ENCODE results near the gene RERE. TPM values are rescaled to one million over a fixed set of nuclear protein-coding genes. Genes with fewer than 3 reads are reported as not detected.

The RERE gene
- total and polyA plus RNA-seq, 12 donors = 33.4 to 146 (median 72.7) TPM

GRCh38 chr1:8545078-8545477 is 272.4 kb downstream of the RERE start:
- no peaks in the 10 kb centered on the region for H3K9me3 ChIP-seq (replicated peaks in 1 of 3)
- no peak overlapping the region for H3K4me3 ChIP-seq
- TF ChIP-seq CTCF (IDR thresholded peaks at IDR 0.05) (no peak), POLR2A (IDR thresholded peaks at IDR 0.05) (no peak)
- no peak overlapping the region for H3K27ac ChIP-seq
- intact Hi-C loops (cut with DNase I) = no loop called here
- no peak for DNase-seq
- H3K4me1 ChIP-seq (replicated peaks in 1 of 2) = peaks cover 0 to 10% of the 10 kb centered on the region in 2 donors
- 84 to 94% (median 89%) methylated on average over 6 of the region's 6 CpGs for WGBS, 4 donors
- H3K36me3 ChIP-seq (replicated peaks in 1 of 2) = no peaks in the 10 kb centered on the region
- no peaks in the 10 kb centered on the region for H3K27me3 ChIP-seq

DNA sequence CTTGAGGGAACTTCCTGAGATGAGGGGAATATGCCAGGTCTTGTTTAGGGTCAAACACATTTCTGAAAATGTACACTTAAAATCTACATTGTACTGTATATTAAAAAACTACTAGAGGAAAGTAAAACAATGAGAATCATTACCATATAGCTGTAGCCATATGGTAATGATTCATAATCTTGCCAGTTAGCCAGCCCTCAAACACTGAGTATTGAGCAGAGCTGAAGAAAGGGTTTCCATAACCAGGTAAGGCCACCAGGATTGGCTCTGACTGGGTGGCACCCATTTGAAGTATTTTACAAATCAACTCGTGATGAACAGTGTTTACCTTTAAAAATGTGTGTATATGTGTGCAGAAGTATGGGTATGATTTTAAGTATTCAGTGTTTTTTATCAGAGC is 272.8 kb downstream of the RERE start:
- intact Hi-C loops (cut with DNase I) = no loop called here

DNA sequence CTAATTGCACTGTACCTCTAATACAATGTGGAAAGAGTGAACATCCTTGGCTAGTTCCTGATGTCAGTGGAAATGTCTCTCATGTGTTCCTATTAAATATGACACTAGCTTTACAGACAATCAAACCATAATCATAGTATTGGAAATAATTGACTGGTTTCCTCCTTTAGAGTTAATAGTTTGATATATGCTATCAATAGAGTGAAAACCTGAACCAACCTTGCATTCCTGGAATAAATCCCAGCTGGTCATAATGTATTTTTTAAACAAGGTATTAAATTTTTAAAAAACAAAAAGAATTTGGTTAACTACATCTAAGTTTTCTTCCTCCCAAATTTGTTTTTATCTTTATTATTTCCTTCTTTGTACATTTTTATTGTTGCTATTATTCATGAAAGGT is 273.5 kb downstream of the RERE start:
- H3K4me1 ChIP-seq (replicated peaks in 1 of 2) = peaks cover 0 to 3% of the 10 kb centered on the region in 2 donors
- DNase-seq = no peak
- no peaks in the 10 kb centered on the region for H3K9me3 ChIP-seq (replicated peaks in 1 of 3)
- intact Hi-C loops (cut with DNase I) = no loop called here
- no peaks in the 10 kb centered on the region for H3K27me3 ChIP-seq
- TF ChIP-seq POLR2A (IDR thresholded peaks at IDR 0.05) = no peak
- H3K27ac ChIP-seq = no peak overlapping the region
- H3K36me3 ChIP-seq (replicated peaks in 1 of 2) = no peaks in the 10 kb centered on the region
- no peak overlapping the region for H3K4me3 ChIP-seq

More for the DNA sequence above, 272.8 kb downstream of the RERE start:
- H3K27ac ChIP-seq = no peak overlapping the region
- H3K27me3 ChIP-seq = no peaks in the 10 kb centered on the region
- DNase-seq = no peak
- 86 to 100% (median 93%) methylated on average over 1 of the region's 1 CpG for WGBS, 4 donors
- TF ChIP-seq CTCF (IDR thresholded peaks at IDR 0.05) (no peak), POLR2A (IDR thresholded peaks at IDR 0.05) (no peak)
- H3K4me3 ChIP-seq = no peak overlapping the region
- H3K9me3 ChIP-seq (replicated peaks in 1 of 3) = no peaks in the 10 kb centered on the region
- H3K36me3 ChIP-seq (replicated peaks in 1 of 2) = no peaks in the 10 kb centered on the region
- peaks cover 0 to 6% of the 10 kb centered on the region in 2 donors for H3K4me1 ChIP-seq (replicated peaks in 1 of 2)

DNA sequence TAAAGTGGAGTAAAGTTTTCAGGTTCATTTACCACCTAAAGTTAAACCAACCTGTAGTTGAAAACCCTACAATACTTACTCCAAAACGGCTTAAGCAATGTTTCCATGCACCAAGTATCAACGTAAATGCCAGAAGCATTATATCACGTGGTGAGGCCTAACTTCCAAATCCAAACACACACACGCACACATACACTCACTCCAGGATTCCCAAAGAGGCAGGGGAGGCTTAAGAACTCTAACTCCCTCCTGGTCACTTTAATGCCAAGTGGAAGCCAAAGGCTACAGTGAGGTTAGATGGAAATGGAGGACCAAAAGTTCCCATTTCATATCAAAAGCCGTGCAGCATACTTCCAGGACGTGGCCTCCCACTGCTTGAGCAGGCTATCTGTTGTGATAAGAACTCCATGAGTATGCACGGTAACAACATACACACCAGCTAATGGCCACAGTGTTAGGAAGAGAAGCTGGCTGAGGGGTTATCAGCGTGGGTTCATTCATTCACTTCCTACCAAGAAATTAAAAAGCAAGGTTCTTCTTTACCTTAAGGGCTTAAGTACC is 275.4 kb downstream of the RERE start:
- Histone ChIP-seq H3K27me3 (no peaks in the 10 kb centered on the region), H3K4me3 (no peak overlapping the region), H3K4me1 (replicated peaks in 1 of 2) (peaks cover 0 to 3% of the 10 kb centered on the region in 2 donors), H3K36me3 (replicated peaks in 1 of 2) (no peaks in the 10 kb centered on the region), H3K27ac (no peak overlapping the region), H3K9me3 (replicated peaks in 1 of 3) (no peaks in the 10 kb centered on the region)
- TF ChIP-seq CTCF (IDR thresholded peaks at IDR 0.05) = no peak
- no peak for TF ChIP-seq POLR2A (IDR thresholded peaks at IDR 0.05)
- 91 to 94% (median 93%) methylated on average over 8 of the region's 8 CpGs for WGBS, 4 donors
- DNase-seq = no peak
- intact Hi-C loops (cut with DNase I) = no loop called here

GRCh38 chr1:8540971-8541370 is 276.5 kb downstream of the RERE start:
- no peak for TF ChIP-seq CTCF (IDR thresholded peaks at IDR 0.05)
- no peak for TF ChIP-seq POLR2A (IDR thresholded peaks at IDR 0.05)
- WGBS, 4 donors = 38 to 57% (median 48%) methylated on average over 1 of the region's 1 CpG
- intact Hi-C loops (cut with DNase I) = no loop called here

More at GRCh38 chr1:8540971-8541370, 276.5 kb downstream of the RERE start:
- Histone ChIP-seq H3K4me1 (replicated peaks in 1 of 2) (peaks cover 0 to 3% of the 10 kb centered on the region in 2 donors), H3K27me3 (no peaks in the 10 kb centered on the region), H3K9me3 (replicated peaks in 1 of 3) (no peaks in the 10 kb centered on the region), H3K4me3 (no peak overlapping the region), H3K36me3 (replicated peaks in 1 of 2) (no peaks in the 10 kb centered on the region), H3K27ac (peak overlapping the region in 1 of 5 donors; percentile 2)
- no peak for DNase-seq

Data from adrenal gland (tissue), 12 donors.